Loucy (cell line): ENCODE measurements around the gene DOC2B.
"Not testable (repeated sequence)": the region's sequence is repeated elsewhere in the genome, so short reads cannot be mapped to it uniquely, and the experiment has no call there.

Experiments used
- H2AFZ ChIP-seq: fragments of 200-600 bp; sonication (generic); 2 replicates; pipeline ENCODE4 v1.6.0; 2016; ENCODE audit warnings: antibody characterized with exemption, mild to moderate bottlenecking, low read length, moderate library complexity
- H3F3A ChIP-seq: fragments of 200-600 bp; 2 replicates; pipeline ENCODE4 v1.6.0; 2016; ENCODE audit warnings: antibody characterized with exemption, low read depth, mild to moderate bottlenecking
- H3K27me3 ChIP-seq: fragments of 200-600 bp; sonication (generic); 2 replicates; pipeline ENCODE4 v1.6.1; 2014; ENCODE audit warnings: low read length, mild to moderate bottlenecking; ENCODE audit not compliant: insufficient read depth, poor library complexity, severe bottlenecking
- H3K36me3 ChIP-seq: fragments of 200-600 bp; sonication (generic); 2 replicates; pipeline ENCODE4 v1.6.1; 2016; ENCODE audit warnings: low read length; ENCODE audit not compliant: insufficient read depth
- H3K4me1 ChIP-seq: fragments of 200-600 bp; sonication (generic); 2 replicates; pipeline ENCODE4 v1.5.1; 2014; ENCODE audit warnings: low read length, mild to moderate bottlenecking; ENCODE audit not compliant: insufficient read depth, poor library complexity, severe bottlenecking
- H3K4me2 ChIP-seq: fragments of 200-600 bp; sonication (generic); 2 replicates; pipeline ENCODE4 v1.6.0; 2014; ENCODE audit warnings: antibody characterized with exemption, low read length, low read depth, mild to moderate bottlenecking; ENCODE audit not compliant: poor library complexity, severe bottlenecking
- H3K4me3 ChIP-seq: fragments of 200-600 bp; sonication (generic); 2 replicates; pipeline ENCODE4 v1.5.1; 2014; ENCODE audit warnings: low read length, mild to moderate bottlenecking, mixed read lengths; ENCODE audit not compliant: poor library complexity, severe bottlenecking
- H3K79me2 ChIP-seq: fragments of 200-600 bp; sonication (generic); 2 replicates; pipeline ENCODE4 v1.6.1; 2014; ENCODE audit warnings: low read length; ENCODE audit not compliant: insufficient read depth
- H3K9ac ChIP-seq: fragments of 200-600 bp; sonication (generic); 2 replicates; pipeline ENCODE4 v1.6.0; 2014; ENCODE audit warnings: mild to moderate bottlenecking, low read depth, low read length, moderate library complexity; ENCODE audit not compliant: poor library complexity, severe bottlenecking
- H3K9me2 ChIP-seq: fragments of 200-600 bp; sonication (generic); replicated peaks from 2 replicates; pipeline ENCODE4 v1.6.1; 2016; ENCODE audit warnings: low read depth, low read length, mixed read lengths
- H3K9me3 ChIP-seq: fragments of 200-600 bp; sonication (generic); 2 replicates; pipeline ENCODE4 v1.6.1; 2014; ENCODE audit warnings: mild to moderate bottlenecking, antibody characterized with exemption, low read length, low read depth; ENCODE audit not compliant: insufficient read depth
- H4K20me1 ChIP-seq: fragments of 200-600 bp; sonication (generic); 2 replicates; pipeline ENCODE4 v1.6.0; 2014; ENCODE audit warnings: antibody characterized with exemption, low read length, mild to moderate bottlenecking; ENCODE audit not compliant: insufficient read depth, poor library complexity, severe bottlenecking
- CTCF ChIP-seq: fragments of 200-600 bp; sonication (generic); conservative IDR thresholded peaks from 2 replicates; pipeline ENCODE4 v1.5.1; 2014; ENCODE audit warnings: mild to moderate bottlenecking, antibody characterized with exemption, low read length
- EZH2phosphoT487 ChIP-seq: fragments of 200-600 bp; IDR thresholded peaks from 2 replicates; pipeline ENCODE4 v1.6.1; 2018; ENCODE audit warnings: antibody characterized with exemption, mild to moderate bottlenecking, moderate library complexity, borderline replicate concordance

Gene DOC2B

GRCh38 chr17:142102-142661 is 39.3 kb downstream of the DOC2B start:
- TF ChIP-seq EZH2phosphoT487 (no peak), CTCF (no peak)
- Histone ChIP-seq H3K9me2 (no peaks in the 10 kb centered on the region), H3K4me3 (no peak overlapping the region), H3K27me3 (no peaks in the 10 kb centered on the region), H4K20me1 (no peaks in the 10 kb centered on the region), H3F3A (no peaks in the 10 kb centered on the region), H3K4me2 (no peak overlapping the region), H3K79me2 (no peaks in the 10 kb centered on the region), H2AFZ (no peak overlapping the region), H3K9ac (no peak overlapping the region), H3K4me1 (no peaks in the 10 kb centered on the region), H3K36me3 (no peaks in the 10 kb centered on the region), H3K9me3 (no peaks in the 10 kb centered on the region)

DNA sequence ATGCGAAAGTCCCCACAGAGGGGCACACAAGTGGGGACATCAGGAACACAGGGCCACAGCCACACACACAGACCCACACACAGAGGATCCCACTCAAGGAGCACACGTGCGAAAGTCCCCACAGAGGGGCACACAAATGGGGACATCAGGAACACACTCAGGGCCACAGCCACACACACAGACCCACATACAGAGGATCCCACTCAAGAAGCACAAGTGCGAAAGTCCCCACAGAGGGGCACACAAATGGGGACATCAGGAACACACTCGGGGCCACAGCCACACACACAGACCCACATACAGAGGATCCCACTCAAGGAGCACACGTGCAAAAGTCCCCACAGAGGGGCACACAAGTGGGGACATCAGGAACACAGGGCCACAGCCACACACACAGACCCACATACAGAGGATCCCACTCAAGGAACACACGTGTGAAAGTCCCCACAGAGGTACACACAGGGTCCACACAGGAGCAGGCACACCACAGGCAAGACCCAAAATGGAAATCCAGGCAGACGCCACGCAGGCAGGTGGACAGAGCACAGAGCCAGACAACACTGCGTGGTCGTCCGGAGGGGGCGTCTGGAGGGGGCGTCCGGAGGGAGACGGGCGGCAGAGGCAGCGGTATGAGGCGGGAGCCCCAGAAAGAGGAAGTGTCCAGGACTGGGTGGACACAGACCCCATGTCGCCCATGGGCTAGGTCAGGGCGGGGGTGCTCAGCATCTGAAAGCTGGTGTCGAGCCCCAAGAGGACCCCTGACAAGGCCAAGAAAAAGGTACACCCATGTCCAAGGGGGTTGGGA is 41.8 kb downstream of the DOC2B start:
- H3K9me3 ChIP-seq, H2AFZ ChIP-seq, H3K9ac ChIP-seq, H3K4me3 ChIP-seq, H3K27me3 ChIP-seq, H3K4me2 ChIP-seq, H3K4me1 ChIP-seq, H3K9me2 ChIP-seq, H3K79me2 ChIP-seq, H3K36me3 ChIP-seq, H3F3A ChIP-seq, H4K20me1 ChIP-seq: not testable (repeated sequence)

DNA sequence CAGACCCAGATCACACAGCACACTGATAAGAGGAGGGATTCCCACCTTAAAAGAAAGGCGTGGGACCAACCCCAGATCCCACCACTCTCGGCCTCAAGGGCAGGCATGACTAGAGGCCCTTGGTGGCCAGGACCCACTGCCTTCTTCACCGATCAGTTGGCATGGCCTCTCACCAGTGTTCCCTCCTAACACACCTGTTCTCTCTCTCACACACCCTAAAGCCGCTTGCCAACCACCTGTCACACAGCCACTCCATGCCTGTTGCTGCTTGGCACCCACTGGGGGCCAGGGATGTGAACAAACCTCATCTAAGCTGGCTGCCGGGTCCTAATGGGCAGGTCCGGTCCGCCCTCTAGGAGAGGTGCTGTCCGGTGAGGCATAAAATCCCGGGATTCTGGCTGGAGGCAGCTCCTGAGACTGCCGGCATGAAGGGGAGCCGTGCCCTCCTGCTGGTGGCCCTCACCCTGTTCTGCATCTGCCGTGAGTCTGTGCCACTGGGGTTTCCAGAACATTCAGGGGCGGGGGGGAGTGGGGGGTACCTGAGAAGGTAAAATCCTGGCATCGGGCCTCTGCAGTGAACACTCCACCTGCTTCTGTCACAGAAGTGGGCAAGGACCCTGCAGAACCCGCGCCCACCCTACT is 44.2 kb downstream of the DOC2B start, which contains the start of gene SCGB1C2:
TSS of gene SCGB1C2 (plus strand) at position 404 of the 642 bp plus-strand sequence. CDS start at position 426, 22 bp downstream.
- H2AFZ ChIP-seq, H3K9me2 ChIP-seq, H3K36me3 ChIP-seq, H3K9me3 ChIP-seq, H3K9ac ChIP-seq, H3K79me2 ChIP-seq, H3K4me1 ChIP-seq, H3K4me3 ChIP-seq, H4K20me1 ChIP-seq, H3K4me2 ChIP-seq, H3K27me3 ChIP-seq, H3F3A ChIP-seq: not testable (repeated sequence)

GRCh38 chr17:136531-136930 is 44.9 kb downstream of the DOC2B start:
- not testable (repeated sequence) for H3K4me1 ChIP-seq, H3K4me2 ChIP-seq, H3F3A ChIP-seq, H3K27me3 ChIP-seq, H3K9ac ChIP-seq, H3K9me3 ChIP-seq, H2AFZ ChIP-seq, H3K9me2 ChIP-seq, H3K4me3 ChIP-seq, H3K36me3 ChIP-seq, H4K20me1 ChIP-seq, H3K79me2 ChIP-seq
- peak; percentile 20; the same call in 1 of the 2 replicates for TF ChIP-seq CTCF

GRCh38 chr17:135895-136294 is 45.6 kb downstream of the DOC2B start:
- not testable (repeated sequence) for H3K9me2 ChIP-seq, H3K9ac ChIP-seq, H3K79me2 ChIP-seq, H3K27me3 ChIP-seq, H2AFZ ChIP-seq, H3K36me3 ChIP-seq, H3K4me2 ChIP-seq, H3K4me1 ChIP-seq, H3F3A ChIP-seq, H4K20me1 ChIP-seq, H3K4me3 ChIP-seq, H3K9me3 ChIP-seq

- not testable (repeated sequence) for H3K9ac ChIP-seq, H3K4me1 ChIP-seq, H3K9me3 ChIP-seq, H3K4me3 ChIP-seq, H3K36me3 ChIP-seq, H4K20me1 ChIP-seq, H3K27me3 ChIP-seq, H3K4me2 ChIP-seq, H3K9me2 ChIP-seq, H3F3A ChIP-seq, H3K79me2 ChIP-seq, H2AFZ ChIP-seq
Observed at GRCh38 chr17:135022-135421, 46.4 kb downstream of the DOC2B start.
